Tibial artery (tissue), 4 donors: ENCODE results near the gene SOX10.

Experiments
- DNase-seq, 2 donors: peaks; one replicate each; pipeline ENCODE4 v3.0.0-alpha.2; 2019
- H3K27ac ChIP-seq, 2 donors: fragments of 200-600 bp; sonication (generic) in 1 of 2; 1 replicate in 1 of 2; 2 replicates in 1 of 2; pipeline ENCODE4 v1.5.1; 2018 to 2019; ENCODE audit warnings: mild to moderate bottlenecking in 1 of 2
- H3K27me3 ChIP-seq, 2 donors: fragments of 200-600 bp; sonication (generic) in 1 of 2; one replicate each; pipeline versions ENCODE4 v1.5.1 to v1.6.0; 2016 to 2019
- H3K36me3 ChIP-seq, 3 donors: fragments of 200-600 bp; sonication (generic) in 2 of 3; one replicate each; pipeline ENCODE4 v1.5.1; 2016 to 2019; ENCODE audit warnings: mild to moderate bottlenecking in 2 of 3
- H3K4me1 ChIP-seq, 4 donors: fragments of 200-600 bp; sonication (generic) in 2 of 4; 1 replicate in 3 of 4; 2 replicates in 1 of 4; pipeline ENCODE4 v1.5.1; 2016 to 2019
- H3K4me3 ChIP-seq, 2 donors: fragments of 200-600 bp; sonication (generic) in 1 of 2; 1 replicate in 1 of 2; 2 replicates in 1 of 2; pipeline ENCODE4 v1.5.1; 2018 to 2019; ENCODE audit warnings: mild to moderate bottlenecking in 2 of 2
- H3K9me3 ChIP-seq, 3 donors: fragments of 200-600 bp; sonication (generic) in 1 of 3; one replicate each; pipeline ENCODE4 v1.5.1; 2016 to 2019
- intact Hi-C: fragments of 100-400 bp; cut with DNase I; formaldehyde crosslinking; loops from one replicate; pipeline ENCODE4 v1.15.0; 2023; ENCODE audit warnings: low total_unique reads
- TF ChIP-seq, protein P1 (sequence below), 2 experiments: fragments of 200-600 bp in 1 of 2; fragments of 450-650 bp in 1 of 2; IDR thresholded peaks; one replicate each; pipeline ENCODE4 v1.5.1; 2017 to 2019; ENCODE audit warnings: antibody characterized with exemption in 2 of 2, mild to moderate bottlenecking in 1 of 2, moderate library complexity in 1 of 2

SOX10 gene

DNA sequence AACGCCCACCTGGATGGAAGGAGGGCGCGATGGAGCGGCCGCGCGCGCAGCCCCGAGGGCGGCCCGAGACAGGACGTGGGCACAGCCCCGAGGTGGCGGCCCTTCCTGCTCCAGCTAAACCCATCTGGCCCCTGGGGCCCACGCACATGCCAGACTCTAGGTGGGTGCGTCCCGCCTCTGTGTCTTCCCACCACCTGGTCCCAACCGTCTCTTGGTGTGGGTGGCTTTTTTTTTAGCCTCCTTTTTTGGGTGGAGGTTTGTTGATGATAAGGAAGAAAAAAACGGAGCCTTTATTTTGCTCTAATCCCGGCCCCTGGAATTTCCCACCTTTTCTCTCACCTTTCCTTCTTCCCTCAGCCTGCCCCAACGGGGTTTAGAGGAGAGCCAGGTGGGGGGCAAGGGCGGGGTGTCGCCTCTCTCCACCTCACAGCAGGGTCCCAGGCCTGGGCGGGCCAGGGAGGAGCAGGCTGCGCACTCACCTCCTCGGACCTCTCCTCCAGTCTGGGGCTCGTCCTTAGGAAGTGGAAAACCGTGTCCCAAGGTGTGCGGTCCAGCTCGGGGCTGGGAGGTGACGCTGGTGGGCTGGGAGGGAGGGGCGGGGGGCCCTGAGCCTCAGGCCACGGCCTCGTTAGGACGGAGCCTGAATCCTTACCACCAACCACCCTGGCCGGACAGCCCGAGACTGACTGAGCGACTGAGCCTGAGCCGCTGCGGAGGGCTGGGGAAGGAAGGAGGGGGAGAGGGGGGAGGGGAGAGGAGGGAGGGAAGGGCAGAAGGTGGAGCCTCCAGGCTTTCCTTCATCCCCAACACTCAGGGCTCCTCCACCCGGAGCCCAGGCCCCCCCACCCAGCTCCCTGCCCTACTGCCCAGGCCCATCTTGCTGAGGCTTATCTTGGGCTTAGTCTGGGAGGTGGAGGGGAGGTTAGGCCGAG lies at the start of gene SOX10:
Gene SOX10, minus strand, starts transcription at position 696 of the 932 bp plus-strand sequence. CDS start 771 bp downstream, outside the sequence.
- Histone ChIP-seq H3K9me3 (no peaks in the 10 kb centered on the region), H3K4me3 (no peak within 1 kb of the TSS), H3K27me3 (no peaks in the 10 kb centered on the region), H3K4me1 (peaks cover 0 to 2% (median 0%) of the 10 kb centered on the region in 4 donors), H3K36me3 (peaks cover 0 to 30% (median 3%) of the 10 kb centered on the region in 3 donors), H3K27ac (no peak within 1 kb of the TSS)
- TF ChIP-seq, protein P1, sequence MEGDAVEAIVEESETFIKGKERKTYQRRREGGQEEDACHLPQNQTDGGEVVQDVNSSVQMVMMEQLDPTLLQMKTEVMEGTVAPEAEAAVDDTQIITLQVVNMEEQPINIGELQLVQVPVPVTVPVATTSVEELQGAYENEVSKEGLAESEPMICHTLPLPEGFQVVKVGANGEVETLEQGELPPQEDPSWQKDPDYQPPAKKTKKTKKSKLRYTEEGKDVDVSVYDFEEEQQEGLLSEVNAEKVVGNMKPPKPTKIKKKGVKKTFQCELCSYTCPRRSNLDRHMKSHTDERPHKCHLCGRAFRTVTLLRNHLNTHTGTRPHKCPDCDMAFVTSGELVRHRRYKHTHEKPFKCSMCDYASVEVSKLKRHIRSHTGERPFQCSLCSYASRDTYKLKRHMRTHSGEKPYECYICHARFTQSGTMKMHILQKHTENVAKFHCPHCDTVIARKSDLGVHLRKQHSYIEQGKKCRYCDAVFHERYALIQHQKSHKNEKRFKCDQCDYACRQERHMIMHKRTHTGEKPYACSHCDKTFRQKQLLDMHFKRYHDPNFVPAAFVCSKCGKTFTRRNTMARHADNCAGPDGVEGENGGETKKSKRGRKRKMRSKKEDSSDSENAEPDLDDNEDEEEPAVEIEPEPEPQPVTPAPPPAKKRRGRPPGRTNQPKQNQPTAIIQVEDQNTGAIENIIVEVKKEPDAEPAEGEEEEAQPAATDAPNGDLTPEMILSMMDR (IDR thresholded peaks at IDR 0.05), result no peak
- no peak for DNase-seq
- intact Hi-C loops, result no loop called here

DNA sequence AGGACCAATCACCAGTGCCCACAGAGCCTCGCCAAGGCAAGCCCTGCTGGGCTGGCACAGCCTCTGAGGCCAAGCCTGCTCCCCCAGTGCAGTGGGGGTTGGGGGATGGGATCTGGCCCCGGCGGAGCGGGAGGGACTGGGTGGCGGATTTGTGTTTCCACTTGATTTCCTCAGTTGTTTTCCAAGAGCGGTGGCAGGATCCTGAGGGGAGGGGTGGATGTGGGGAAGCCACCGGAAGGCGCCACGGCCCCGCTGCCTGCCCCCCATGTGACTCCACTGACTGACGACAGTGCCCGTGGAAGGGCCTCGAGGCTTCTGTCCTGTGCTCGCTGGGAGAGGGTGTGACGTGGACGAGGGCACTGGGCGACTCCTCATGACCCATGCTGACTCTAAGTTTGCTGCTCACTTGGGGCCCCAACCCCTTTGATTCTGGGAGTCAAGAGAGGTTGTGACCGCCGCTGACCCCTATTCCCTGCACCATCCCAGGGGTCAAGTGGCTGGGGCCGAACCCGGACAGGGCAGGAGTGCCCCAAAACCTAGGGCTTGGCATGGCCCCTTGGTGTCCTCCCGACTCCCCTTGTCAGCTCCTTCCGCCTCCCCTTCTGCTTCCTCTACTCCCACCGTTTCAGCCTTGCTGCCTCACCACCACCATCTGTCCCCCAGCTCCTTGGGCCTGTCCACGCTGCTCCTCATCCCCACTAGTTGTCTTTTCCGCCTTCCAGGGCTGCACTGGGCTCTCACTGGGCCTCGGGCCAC lies 49.3 kb upstream of the SOX10 start:
- Histone ChIP-seq H3K27ac (peak overlapping the region; percentile 43 to 47), H3K36me3 (no peaks in the 10 kb centered on the region), H3K9me3 (no peaks in the 10 kb centered on the region), H3K27me3 (no peaks in the 10 kb centered on the region), H3K4me3 (no peak overlapping the region), H3K4me1 (peaks cover 0 to 23% (median 15%) of the 10 kb centered on the region in 4 donors)
- no peak for DNase-seq
- TF ChIP-seq, protein P1 (IDR thresholded peaks at IDR 0.05), result no peak
- intact Hi-C loops, result no loop called here

DNA sequence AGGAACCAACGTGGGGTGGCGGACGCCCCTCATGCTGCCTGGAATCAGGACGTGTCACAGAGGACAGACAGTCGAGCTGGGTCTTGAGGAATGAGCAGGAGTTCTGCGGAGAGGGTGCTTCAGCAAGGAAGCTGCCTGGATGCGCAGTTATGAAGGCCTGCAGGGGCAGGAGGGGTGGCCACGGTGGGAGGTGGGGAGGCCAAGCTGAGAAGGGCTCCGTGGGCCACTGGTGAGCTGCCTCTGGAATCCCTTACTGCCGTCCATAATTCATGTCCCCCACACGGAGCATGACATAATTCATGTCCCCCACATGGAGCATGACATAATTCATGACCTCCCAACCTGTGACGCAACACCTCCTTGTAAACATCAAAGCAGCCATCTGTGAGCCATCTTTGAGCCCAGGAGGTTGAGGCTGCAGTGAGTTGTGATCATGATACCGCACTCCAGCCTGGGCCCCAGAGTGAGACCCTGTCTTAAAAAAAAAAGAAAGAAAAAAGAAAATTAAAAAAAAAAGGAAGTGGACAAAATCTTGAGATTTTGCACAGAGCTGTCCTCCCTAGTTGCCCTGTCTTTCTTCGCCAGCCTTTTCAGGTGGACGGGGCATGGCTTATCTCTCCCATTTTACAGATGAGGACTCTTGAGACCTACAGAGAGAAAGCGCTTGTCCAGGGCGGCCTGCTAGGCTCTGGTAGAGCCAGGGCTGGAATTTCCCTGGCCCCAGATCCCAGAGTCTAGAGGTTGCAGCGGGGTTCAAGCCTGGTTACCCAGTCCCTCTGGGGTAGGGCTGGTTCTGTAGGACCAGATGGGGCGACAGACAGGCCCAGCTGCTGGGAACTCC lies 48.5 kb upstream of the SOX10 start:
- TF ChIP-seq, protein P1 (IDR thresholded peaks at IDR 0.05), result no peak
- Histone ChIP-seq H3K9me3 (no peaks in the 10 kb centered on the region), H3K27me3 (no peaks in the 10 kb centered on the region), H3K36me3 (no peaks in the 10 kb centered on the region), H3K4me1 (peaks cover 0 to 22% (median 14%) of the 10 kb centered on the region in 4 donors), H3K4me3 (no peak overlapping the region), H3K27ac (no peak overlapping the region)
- intact Hi-C loops, result no loop called here
- DNase-seq, result no peak

DNA sequence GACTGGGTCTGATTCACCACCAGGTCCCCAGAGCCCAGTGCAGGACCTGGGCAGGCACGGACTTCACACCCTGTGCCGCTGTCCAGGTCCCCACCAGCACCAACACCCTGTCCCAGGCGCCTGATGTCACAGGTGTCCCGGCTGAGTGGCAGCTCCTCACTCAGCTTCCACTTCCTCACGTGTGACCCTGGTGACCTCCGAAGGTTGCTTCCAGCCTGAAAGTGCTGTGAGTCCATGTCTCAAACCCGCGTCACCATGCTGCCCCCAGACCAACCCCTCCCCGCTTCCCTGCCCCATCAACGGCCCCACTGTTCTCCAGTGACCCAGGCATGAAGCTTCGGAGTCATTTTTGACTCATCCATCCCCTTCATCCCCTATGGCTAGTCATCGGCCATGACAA lies 47.1 kb upstream of the SOX10 start:
- Histone ChIP-seq H3K36me3 (no peaks in the 10 kb centered on the region), H3K4me1 (peaks cover 0 to 26% (median 14%) of the 10 kb centered on the region in 4 donors), H3K9me3 (no peaks in the 10 kb centered on the region), H3K27ac (no peak overlapping the region), H3K4me3 (no peak overlapping the region), H3K27me3 (no peaks in the 10 kb centered on the region)
- intact Hi-C loops, result no loop called here
- TF ChIP-seq, protein P1 (IDR thresholded peaks at IDR 0.05), result no peak
- DNase-seq, result no peak
